HepG2 (cell line): Measurements from ENCODE around the gene DGCR2. TPM values are rescaled to one million over a fixed set of nuclear protein-coding genes. Genes with fewer than 3 reads are reported as not detected.

Experiments used
- ATAC-seq: fragments of 200-7000 bp; cut with Tn5 transposase; 3 replicates; pipeline ENCODE4 v1.9.1; 2020; ENCODE audit warnings: mild to moderate bottlenecking, moderate library complexity
- BruUV-seq: library from RNA; stranded (reverse); fragments of 400-500 nt; replicated peaks from 2 replicates; lab custom pipeline; 2021; lab: Mats Ljungman, UMichigan
- CTCF ChIA-PET: fragments of 300-600 bp; formaldehyde crosslinking; extraction: SDS; loops from one replicate; lab custom pipeline; 2021; ENCODE audit warnings: low total read pairs, inconsistent platforms, low intra/inter-chr PET ratio; lab: Yijun Ruan, JAX
- POLR2A ChIA-PET: fragments of 350-600 bp; sonication (Branson Sonifier 250); formaldehyde crosslinking; loops from one replicate; lab custom pipeline; 2020; ENCODE audit warnings: antibody characterized with exemption, inconsistent platforms; lab: Yijun Ruan, JAX
- DNase-seq: peaks from one replicate; pipeline ENCODE4 v3.0.0-alpha.2; 2015; ENCODE audit warnings: low spot score
- FAIRE-seq: peaks from 3 replicates; lab custom pipeline; 2011; peaks lifted over from hg19 to GRCh38; lab: Jason Lieb, UNC
- H2AFZ ChIP-seq: one replicate; pipeline ENCODE4 v1.6.1; 2011; ENCODE audit warnings: low read length, inconsistent platforms
- H3K27ac ChIP-seq: fragments of 300-600 bp; 3 replicates; pipeline ENCODE4 v1.8.0; 2011; ENCODE audit warnings: mixed run types, mild to moderate bottlenecking, mixed read lengths, low read length, inconsistent platforms; ENCODE audit not compliant: insufficient read depth; ENCODE audit errors: extremely low read length
- H3K27me3 ChIP-seq, 2 experiments: fragments of 200-600 bp in 1 of 2; 2 replicates in 1 of 2; 3 replicates in 1 of 2; pipeline versions ENCODE4 v1.6.0 to v1.8.0; 2011; ENCODE audit warnings: low read length in 2 of 2, mild to moderate bottlenecking in 2 of 2, moderate library complexity in 2 of 2, inconsistent platforms in 1 of 2; ENCODE audit not compliant: insufficient read depth in 2 of 2, control insufficient read depth in 1 of 2
- H3K36me3 ChIP-seq, 2 experiments: fragments of 200-600 bp in 1 of 2; replicated peaks in 1 of 2; 2 replicates in 1 of 2; 3 replicates in 1 of 2; pipeline versions ENCODE4 v1.5.1 to v1.8.0; 2011; ENCODE audit warnings: low read length in 2 of 2, inconsistent platforms in 1 of 2; ENCODE audit not compliant: insufficient read depth in 2 of 2, control insufficient read depth in 1 of 2
- H3K4me1 ChIP-seq: 2 replicates; pipeline ENCODE4 v1.5.1; 2012; ENCODE audit warnings: low read length, inconsistent platforms; ENCODE audit not compliant: insufficient read depth
- H3K4me2 ChIP-seq: 2 replicates; pipeline ENCODE4 v1.6.0; 2011; ENCODE audit warnings: low read depth, low read length, inconsistent platforms
- H3K4me3 ChIP-seq, 3 experiments: fragments of 200-600 bp in 1 of 3; sonication (generic), shearing (Covaris generic) in 1 of 3; replicated peaks in 1 of 3; 2 replicates each; pipeline ENCODE4 v1.5.1; 2011 to 2016; ENCODE audit warnings: low read length in 3 of 3, inconsistent platforms in 2 of 3, low read depth in 2 of 3, mild to moderate bottlenecking in 2 of 3, control low read depth in 1 of 3, mixed read lengths in 1 of 3; ENCODE audit not compliant: insufficient read depth in 1 of 3
- H3K79me2 ChIP-seq: one replicate; pipeline ENCODE4 v1.6.1; 2011; ENCODE audit warnings: low read length, inconsistent platforms; ENCODE audit not compliant: insufficient read depth
- H3K9ac ChIP-seq: 2 replicates; pipeline ENCODE4 v1.6.0; 2011; ENCODE audit warnings: mild to moderate bottlenecking, low read depth, low read length, inconsistent platforms; ENCODE audit not compliant: insufficient read depth
- H3K9me3 ChIP-seq: 2 replicates; pipeline ENCODE4 v1.5.1; 2012; ENCODE audit warnings: mild to moderate bottlenecking, low read length
- H4K20me1 ChIP-seq: 2 replicates; pipeline ENCODE4 v1.6.0; 2011; ENCODE audit warnings: inconsistent platforms, mild to moderate bottlenecking, low read length, moderate library complexity; ENCODE audit not compliant: insufficient read depth
- HHEX ChIP-seq: IDR thresholded peaks from 2 replicates; pipeline ENCODE4 v1.6.1; 2016; ENCODE audit warnings: control low read depth
- MAFF ChIP-seq: IDR thresholded peaks from 2 replicates; pipeline ENCODE4 v1.6.1; 2011; ENCODE audit warnings: low read depth, low read length, improper control_type of control experiment
- MAFK ChIP-seq, 2 experiments: IDR thresholded peaks in 1 of 2; conservative IDR thresholded peaks in 1 of 2; 2 replicates each; pipeline ENCODE4 v1.6.1; 2011; ENCODE audit warnings: improper control_type of control experiment in 2 of 2, low read length in 2 of 2
- MIXL1 ChIP-seq: IDR thresholded peaks from 2 replicates; pipeline ENCODE4 v1.6.1; 2016
- NFIC ChIP-seq: IDR thresholded peaks from 2 replicates; pipeline ENCODE4 v1.6.1; 2012; ENCODE audit warnings: mild to moderate bottlenecking, low read length, inconsistent platforms
- ZNF30 ChIP-seq: sonication (generic); formaldehyde crosslinking; IDR thresholded peaks from 2 replicates; pipeline ENCODE4 v1.5.0; 2020; ENCODE audit warnings: mild to moderate bottlenecking, missing genetic modification reagents
- ZNF589 ChIP-seq: sonication (generic); formaldehyde crosslinking; conservative IDR thresholded peaks from 2 replicates; pipeline ENCODE4 v1.8.0; 2022; ENCODE audit warnings: mild to moderate bottlenecking, moderate library complexity, missing genetic modification reagents
- ZNF75D ChIP-seq: sonication (generic); formaldehyde crosslinking; IDR thresholded peaks from 2 replicates; pipeline ENCODE4 v1.8.1; 2023; ENCODE audit warnings: missing genetic modification reagents, mild to moderate bottlenecking, borderline replicate concordance
- WGBS: methylation state at CpG from one replicate; pipeline ENCODE4 v1.1.6; 2017; ENCODE audit warnings: low lambda C conversion rate; 5-methylcytosine and 5-hydroxymethylcytosine counted together
- in situ Hi-C: cut with HindIII; loops from 2 replicates; pipeline ENCODE4 v1.10.0; 2017; ENCODE audit warnings: low pct_unique_long_range_greater_than_20kb; ENCODE audit not compliant: extremely low pct_ligation_motif_present
- intact Hi-C: fragments of 100-400 bp; cut with micrococcal nuclease; formaldehyde crosslinking; loops from one replicate; pipeline ENCODE4 v1.10.0; 2022; ENCODE audit not compliant: unreplicated experiment
- polyA plus RNA-seq, 8 experiments: library from polyadenylated mRNA; depleted of rRNA in 3 of 8; stranded (reverse) in 7 of 8; unstranded in 1 of 8; fragments of >200 nt; fragmentation: Illumina TruSeq in 4 of 8; extraction: Trizol in 4 of 8; gene quantifications; 2 replicates each; pipeline versions ENCODE4 v1.2.1 to v1.2.3, GENCODE V29; 2011 to 2016; ENCODE audit warnings: low read depth in 4 of 8, missing spikeins in 1 of 8, mixed read lengths in 1 of 8; ENCODE audit not compliant: insufficient read depth in 1 of 8
- total RNA-seq, 5 experiments: library from RNA; depleted of rRNA; stranded (reverse); fragments of >200 nt; fragmentation: Illumina TruSeq; extraction: Trizol; gene quantifications; 2 replicates each; pipeline ENCODE4 v1.2.3, GENCODE V29; 2016; ENCODE audit warnings: low read depth in 1 of 5
- TF ChIP-seq, protein P1 (sequence below): sonication (generic); formaldehyde crosslinking; IDR thresholded peaks from 2 replicates; pipeline ENCODE4 v1.4.0; 2020; ENCODE audit warnings: mild to moderate bottlenecking, missing genetic modification reagents
- TF ChIP-seq, protein P2 (sequence below): sonication (generic); formaldehyde crosslinking; IDR thresholded peaks from 2 replicates; pipeline ENCODE4 v1.4.0; 2020; ENCODE audit warnings: mild to moderate bottlenecking, missing genetic modification reagents

The DGCR2 gene
- total and polyA plus RNA-seq, 2 of the 13 experiments (the other 11 are each of a cell fraction or from before 2014, with no cell fraction given): 23.1 to 35.3 TPM

DNA sequence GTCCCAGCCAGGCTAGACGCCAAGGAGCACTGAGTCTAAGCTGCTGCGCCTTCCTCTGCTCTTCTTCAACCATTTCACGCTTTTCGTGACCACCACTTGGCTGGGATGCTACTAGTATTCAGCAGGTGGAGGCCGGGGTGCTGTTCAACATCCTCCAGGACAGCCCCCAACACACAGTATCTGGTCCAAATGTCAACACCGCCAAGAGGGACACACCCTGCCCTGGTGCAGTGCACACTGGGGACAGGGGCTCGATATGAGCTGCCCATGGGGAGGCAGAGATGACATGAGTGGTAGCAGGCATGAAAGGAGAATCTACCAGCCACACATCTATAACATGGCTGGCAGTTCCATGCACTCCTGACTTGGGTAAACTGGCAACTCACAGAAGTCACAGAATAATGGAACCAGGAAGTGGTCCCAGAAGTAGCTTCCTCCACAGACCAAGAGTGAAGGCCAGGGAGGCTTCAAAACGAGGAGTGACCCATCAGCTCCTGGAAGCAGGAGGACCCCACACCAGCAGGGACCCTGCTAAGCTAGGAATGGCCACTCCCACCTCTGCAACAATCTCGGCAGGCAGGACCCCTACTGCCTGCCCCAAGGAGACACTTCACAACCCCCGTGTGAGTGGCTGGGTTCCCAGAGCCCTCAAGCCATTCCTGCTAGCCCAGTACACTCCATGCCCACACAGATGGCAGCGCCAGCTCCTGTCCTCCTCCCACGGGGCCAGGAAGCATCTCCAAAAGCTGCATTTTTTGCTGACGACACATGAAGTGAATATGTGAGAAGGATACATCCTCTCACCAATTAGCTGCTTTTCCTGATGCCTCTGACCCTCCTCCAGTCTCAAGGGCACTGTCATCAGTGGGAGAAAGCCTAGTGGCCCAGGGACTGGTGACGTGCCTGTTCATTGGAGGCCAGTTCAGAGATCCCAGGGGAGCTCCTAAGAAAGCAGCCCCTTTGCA, 78.8 kb downstream of the DGCR2 start:
- ChIA-PET CTCF (no interaction called here), POLR2A (no interaction called here)
- H3K4me2 ChIP-seq: no peak overlapping the region
- in situ Hi-C loops: no loop called here
- intact Hi-C loops: no loop called here
- FAIRE-seq (no peak), ATAC-seq (no peak), DNase-seq (no peak)
- H3K27ac ChIP-seq: no peak overlapping the region
- H3K4me1 ChIP-seq: no peaks in the 10 kb centered on the region
- no TSS peak for BruUV-seq
- no peaks in the 10 kb centered on the region for H4K20me1 ChIP-seq
- H3K79me2 ChIP-seq: no peaks in the 10 kb centered on the region
- H2AFZ ChIP-seq: no peak overlapping the region
- no peaks in the 10 kb centered on the region for H3K9me3 ChIP-seq
- TF ChIP-seq, protein P1, sequence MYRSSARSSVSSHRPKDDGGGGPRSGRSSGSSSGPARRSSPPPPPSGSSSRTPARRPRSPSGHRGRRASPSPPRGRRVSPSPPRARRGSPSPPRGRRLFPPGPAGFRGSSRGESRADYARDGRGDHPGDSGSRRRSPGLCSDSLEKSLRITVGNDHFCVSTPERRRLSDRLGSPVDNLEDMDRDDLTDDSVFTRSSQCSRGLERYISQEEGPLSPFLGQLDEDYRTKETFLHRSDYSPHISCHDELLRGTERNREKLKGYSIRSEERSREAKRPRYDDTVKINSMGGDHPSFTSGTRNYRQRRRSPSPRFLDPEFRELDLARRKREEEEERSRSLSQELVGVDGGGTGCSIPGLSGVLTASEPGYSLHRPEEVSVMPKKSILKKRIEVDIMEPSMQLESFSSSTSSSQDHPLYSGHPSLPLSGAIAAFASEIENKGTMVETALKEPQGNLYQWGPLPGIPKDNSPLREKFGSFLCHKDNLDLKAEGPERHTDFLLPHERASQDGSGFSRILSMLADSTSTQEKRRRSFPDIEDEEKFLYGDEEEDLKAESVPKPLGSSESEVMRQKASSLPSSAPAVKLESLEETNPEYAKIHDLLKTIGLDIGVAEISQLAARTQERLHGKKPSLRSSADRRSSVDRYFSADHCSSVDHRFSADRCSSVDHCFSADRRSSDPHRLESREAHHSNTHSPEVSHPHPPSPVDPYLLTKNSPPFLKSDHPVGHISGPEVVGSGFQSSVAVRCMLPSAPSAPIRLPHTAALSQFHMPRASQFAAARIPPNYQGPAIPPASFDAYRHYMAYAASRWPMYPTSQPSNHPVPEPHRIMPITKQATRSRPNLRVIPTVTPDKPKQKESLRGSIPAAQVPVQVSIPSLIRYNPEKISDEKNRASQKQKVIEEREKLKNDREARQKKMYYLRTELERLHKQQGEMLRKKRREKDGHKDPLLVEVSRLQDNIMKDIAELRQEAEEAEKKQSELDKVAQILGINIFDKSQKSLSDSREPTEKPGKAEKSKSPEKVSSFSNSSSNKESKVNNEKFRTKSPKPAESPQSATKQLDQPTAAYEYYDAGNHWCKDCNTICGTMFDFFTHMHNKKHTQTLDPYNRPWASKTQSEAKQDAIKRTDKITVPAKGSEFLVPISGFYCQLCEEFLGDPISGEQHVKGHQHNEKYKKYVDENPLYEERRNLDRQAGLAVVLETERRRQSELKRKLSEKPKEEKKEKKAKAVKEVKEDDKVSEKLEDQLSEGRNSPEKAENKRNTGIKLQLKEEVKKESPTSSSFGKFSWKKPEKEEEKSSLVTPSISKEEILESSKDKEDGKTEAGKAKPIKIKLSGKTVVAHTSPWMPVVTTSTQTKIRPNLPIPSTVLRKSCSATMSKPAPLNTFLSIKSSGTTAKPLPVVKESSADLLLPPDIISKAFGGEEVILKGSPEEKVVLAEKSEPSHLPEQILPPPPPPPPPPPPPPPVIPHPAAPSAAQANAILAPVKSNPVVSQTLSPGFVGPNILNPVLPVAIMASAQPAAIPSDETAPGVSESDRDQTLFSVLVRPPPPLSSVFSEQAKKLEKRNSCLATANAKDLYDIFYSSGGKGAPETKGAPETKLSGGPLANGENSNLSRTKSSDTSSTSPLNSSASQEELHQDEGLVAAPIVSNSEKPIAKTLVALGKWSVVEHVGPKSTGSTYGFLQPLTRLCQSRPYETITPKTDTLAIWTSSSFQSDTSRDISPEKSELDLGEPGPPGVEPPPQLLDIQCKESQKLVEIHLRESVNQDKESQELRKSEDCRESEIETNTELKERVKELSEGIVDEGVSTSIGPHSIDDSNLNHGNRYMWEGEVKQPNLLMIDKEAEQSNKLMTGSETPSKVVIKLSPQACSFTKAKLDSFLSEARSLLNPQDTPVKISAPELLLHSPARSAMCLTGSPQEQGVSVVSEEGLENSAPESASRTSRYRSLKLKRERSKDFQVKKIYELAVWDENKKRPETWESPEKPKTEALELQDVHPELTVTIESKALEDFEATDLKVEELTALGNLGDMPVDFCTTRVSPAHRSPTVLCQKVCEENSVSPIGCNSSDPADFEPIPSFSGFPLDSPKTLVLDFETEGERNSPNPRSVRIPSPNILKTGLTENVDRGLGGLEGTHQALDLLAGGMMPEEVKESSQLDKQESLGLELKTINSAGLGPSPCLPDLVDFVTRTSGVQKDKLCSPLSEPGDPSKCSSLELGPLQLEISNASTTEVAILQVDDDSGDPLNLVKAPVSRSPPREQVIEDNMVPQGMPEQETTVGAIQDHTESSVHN (CRISPR knock-in tag): no peak
- peak; percentile 22; the same call in 1 of the 2 replicates for TF ChIP-seq MAFF
- TF ChIP-seq NFIC: no peak
- no peak for TF ChIP-seq ZNF75D (CRISPR knock-in tag)
- peak; percentile 35 to 53; a peak in 2 of 4 replicates for TF ChIP-seq MAFK (conservative IDR thresholded peaks at IDR 0.05 in 1 of 2, IDR thresholded peaks at IDR 0.05 in 1 of 2; ENCODE audit: low read length in 2 of 2)
- no peak for TF ChIP-seq HHEX (CRISPR knock-in tag)
- TF ChIP-seq MIXL1 (CRISPR knock-in tag): no peak
- TF ChIP-seq ZNF589 (CRISPR knock-in tag): no peak
- TF ChIP-seq, protein P2, sequence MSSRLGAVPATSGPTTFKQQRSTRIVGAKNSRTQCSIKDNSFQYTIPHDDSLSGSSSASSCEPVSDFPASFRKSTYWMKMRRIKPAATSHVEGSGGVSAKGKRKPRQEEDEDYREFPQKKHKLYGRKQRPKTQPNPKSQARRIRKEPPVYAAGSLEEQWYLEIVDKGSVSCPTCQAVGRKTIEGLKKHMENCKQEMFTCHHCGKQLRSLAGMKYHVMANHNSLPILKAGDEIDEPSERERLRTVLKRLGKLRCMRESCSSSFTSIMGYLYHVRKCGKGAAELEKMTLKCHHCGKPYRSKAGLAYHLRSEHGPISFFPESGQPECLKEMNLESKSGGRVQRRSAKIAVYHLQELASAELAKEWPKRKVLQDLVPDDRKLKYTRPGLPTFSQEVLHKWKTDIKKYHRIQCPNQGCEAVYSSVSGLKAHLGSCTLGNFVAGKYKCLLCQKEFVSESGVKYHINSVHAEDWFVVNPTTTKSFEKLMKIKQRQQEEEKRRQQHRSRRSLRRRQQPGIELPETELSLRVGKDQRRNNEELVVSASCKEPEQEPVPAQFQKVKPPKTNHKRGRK (CRISPR knock-in tag): no peak
- no peak for TF ChIP-seq ZNF30 (CRISPR knock-in tag)
- no peak overlapping the region for H3K4me3 ChIP-seq
- 99% methylated on average over 10 of the region's 14 CpGs for WGBS
- H3K27me3 ChIP-seq: no peaks in the 10 kb centered on the region
- H3K36me3 ChIP-seq: peaks cover 45 to 87% of the 10 kb centered on the region in 2 experiments
- no peak overlapping the region for H3K9ac ChIP-seq
